ENCODE data around the gene LIPE.

- TF ChIP-seq RARB (CRISPR knock-in tag; IDR thresholded peaks at IDR 0.05) (no peak), TSHZ2 (CRISPR knock-in tag; IDR thresholded peaks at IDR 0.05) (no peak), ESRRG (CRISPR knock-in tag; IDR thresholded peaks at IDR 0.05) (no peak), ARNTL (CRISPR knock-in tag; IDR thresholded peaks at IDR 0.05; ENCODE audit: borderline replicate concordance, low read depth) (no peak), ZNF565 (CRISPR knock-in tag; conservative IDR thresholded peaks at IDR 0.05; ENCODE audit: low read depth) (no peak), CREB5 (CRISPR knock-in tag; IDR thresholded peaks at IDR 0.05; ENCODE audit: low read depth) (no peak), PATZ1 (CRISPR knock-in tag; IDR thresholded peaks at IDR 0.05; ENCODE audit: borderline replicate concordance) (no peak), GLIS3 (CRISPR knock-in tag; IDR thresholded peaks at IDR 0.05) (no peak), ISL1 (CRISPR knock-in tag; IDR thresholded peaks at IDR 0.05) (no peak), PPARA (CRISPR knock-in tag; IDR thresholded peaks at IDR 0.05; ENCODE audit: borderline replicate concordance) (no peak), ZFP30 (CRISPR knock-in tag; IDR thresholded peaks at IDR 0.05) (no peak), CSRNP3 (CRISPR knock-in tag; IDR thresholded peaks at IDR 0.05) (no peak)
These were observed 57.6 kb downstream of the LIPE start for GRCh38 chr19:42369433-42370067.
